NCI-H524 treated with DMSO at 0.1 percent for 48 hours (cell line): Measurements from ENCODE around the gene UBE2A.

Experiments
- DNase-seq: peaks from one replicate; lab custom pipeline; 2025; lab: John Stamatoyannopoulos, UW

The UBE2A gene

GRCh38 chrX:119574394-119575266, at the start of gene UBE2A:
TSS of gene UBE2A (plus strand) at chrX:119574563. CDS start at chrX:119574712, 149 bp downstream.
- DNase-seq: peak; percentile 56

DNA sequence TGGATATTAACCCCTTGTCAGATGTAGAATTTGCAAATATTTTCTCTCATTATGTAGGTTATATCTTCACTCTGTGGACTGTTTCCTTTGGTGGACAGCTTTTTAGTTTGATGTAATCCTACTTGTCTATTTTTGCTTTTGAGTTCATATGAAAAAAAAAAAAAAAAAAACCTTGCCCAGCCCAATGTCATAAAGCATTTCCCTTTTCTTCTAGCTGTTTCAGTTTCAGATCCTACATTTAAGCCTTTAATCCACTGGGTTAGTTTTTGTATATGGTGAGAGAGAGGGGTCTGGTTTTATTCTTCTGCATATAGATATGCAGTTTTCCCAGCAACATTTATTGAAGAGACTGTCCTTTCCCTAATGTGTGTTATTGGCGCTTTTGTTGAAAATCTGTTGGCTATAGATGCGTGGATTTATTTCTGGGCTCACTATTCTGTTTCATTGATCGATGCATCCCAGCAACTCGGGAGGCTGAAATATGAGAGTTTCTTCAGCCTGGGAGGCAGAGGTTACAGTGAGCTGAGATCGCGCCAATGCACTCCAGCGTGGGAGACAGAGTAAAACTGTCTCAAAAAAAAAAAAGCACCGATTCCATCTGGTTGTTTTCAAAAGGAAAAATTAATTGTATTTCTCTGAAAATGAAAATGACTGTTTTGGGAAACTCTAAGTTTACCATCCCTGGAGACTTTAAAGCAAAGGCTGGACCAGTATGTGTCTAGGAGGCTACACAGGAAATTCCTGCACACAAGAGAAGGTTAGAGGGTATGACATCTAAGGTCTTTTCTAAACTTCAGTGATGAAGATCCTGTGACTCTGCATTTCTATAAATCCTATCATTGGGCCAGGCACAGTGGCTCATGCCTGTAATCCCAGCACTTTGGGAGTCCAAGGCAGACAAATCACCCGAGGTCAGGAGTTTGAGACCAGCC, 44.8 kb upstream of the UBE2A start:
- no peak for DNase-seq

GRCh38 chrX:119537487-119537886, 36.9 kb upstream of the UBE2A start:
- DNase-seq: no peak

DNA sequence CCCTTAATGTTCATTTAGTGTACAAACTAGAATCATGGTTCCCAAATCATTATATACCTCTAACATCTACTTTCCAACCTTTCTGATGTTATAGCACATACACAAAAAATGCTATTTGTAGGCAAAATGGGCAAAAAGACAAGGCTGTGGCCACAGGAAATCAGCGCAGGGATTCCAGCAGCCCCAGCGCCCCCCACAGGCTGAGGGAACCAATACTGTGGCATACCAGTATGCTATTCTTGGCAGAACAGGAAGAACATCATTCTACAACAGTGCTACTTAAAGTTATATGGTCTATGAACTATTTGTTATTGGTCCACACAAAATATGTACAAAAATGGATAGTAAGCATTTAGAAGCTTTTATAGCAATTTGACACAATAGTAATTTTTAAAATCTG, 34.5 kb upstream of the UBE2A start:
- DNase-seq: no peak

DNA sequence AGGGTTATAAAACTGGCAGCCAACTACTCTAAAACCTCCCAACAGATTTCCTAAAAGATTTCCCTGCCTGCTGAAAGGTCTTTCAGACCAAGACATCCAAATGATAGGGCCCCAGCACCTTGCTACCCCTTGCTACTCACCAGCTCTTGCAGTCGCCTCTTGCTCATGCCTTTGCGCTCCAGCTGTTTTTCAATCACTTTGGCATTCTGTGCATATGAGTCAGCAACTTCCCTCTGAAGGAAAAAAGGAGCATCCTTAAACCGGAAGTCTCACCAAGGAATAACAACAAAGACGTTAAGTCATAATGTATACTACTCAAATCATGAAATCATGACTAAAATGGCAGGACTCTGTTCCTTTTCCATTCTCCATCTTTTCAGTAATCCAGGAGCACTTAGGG, 33.2 kb upstream of the UBE2A start:
- no peak for DNase-seq

DNA sequence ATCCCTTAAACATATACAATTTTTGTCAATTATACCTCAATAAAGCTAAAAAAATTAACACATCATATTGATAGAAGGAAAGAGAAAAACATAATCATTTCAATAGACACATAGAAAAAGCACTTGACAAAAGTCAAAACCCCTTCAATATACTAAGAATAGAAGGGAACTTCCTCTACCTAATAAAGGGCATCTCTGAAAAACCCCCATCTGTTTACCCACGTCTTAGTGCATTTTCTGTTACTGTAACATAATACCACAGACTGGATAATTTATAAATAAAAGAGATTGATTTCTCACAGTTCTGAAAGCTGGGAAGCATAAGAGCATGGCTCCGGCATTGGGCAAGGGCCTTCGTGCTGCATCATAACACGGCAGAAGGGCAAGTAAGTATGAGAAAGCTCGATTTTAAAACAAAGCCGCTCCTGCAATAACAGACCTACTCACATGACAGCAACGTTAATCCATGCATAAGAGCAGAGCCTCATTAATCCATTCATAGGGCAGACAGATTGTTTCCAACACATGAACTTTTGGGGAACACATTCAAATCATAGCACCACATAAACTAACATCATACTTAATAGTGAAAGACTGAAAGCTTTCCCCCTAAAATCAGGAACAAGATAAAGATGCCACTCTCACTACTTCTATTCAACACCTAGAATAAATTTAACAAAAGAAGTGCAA, 24.9 kb upstream of the UBE2A start:
- peak; percentile 36 for DNase-seq

GRCh38 chrX:119552508-119552907, 21.9 kb upstream of the UBE2A start:
- no peak for DNase-seq

GRCh38 chrX:119565107-119565663, 9.2 kb upstream of the UBE2A start, which contains the start of gene STEEP1:
TSS of gene STEEP1 (minus strand) at chrX:119565409. CDS start at chrX:119565355, 54 bp downstream.
- peak; percentile 84 for DNase-seq

- DNase-seq: no peak
Measured at GRCh38 chrX:119570351-119570835, 4.0 kb upstream of the UBE2A start.

DNA sequence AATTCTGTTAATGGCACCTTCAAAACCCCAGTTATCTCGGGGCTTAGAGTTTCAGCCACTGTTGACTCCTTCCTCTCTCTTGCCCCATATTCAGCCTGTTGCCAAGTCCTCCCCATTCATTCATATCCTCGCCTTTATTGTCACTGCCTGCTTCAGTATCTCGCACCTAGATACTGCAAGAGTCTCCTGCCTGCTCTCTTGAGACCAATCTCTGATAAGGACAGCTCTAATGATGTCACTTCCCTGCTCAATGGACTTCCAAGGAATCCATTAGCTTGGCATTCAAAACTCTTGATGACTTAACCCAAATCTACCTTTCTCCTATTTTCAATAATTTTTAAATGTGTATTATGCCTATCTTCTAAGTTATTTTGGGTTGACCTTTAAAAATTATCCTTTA, 1.1 kb upstream of the UBE2A start:
- no peak for DNase-seq

GRCh38 chrX:119573840-119574393, 446 bp upstream of the UBE2A start:
- DNase-seq: no peak

DNA sequence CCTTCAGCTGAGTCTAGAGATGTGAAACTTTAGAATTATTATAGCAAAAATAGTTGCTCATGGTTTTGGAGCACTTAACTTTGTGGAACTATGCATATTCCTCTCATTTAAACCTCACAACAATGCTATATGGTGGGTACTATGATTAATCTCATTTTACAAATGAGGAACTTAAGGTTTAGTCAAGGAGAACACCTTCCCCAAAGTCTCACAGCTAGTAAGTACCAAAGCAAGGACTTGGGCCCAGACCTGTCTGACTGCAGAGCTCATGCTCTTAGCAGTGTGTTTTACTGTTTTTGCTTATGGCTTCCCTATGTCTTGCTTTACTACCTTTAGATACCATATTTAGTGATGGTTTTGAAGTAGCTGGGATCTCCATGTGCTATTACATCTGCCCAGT, 5.1 kb downstream of the UBE2A start:
- DNase-seq: no peak

GRCh38 chrX:119583431-119584059, 9.2 kb downstream of the UBE2A start:
- DNase-seq: no peak

DNA sequence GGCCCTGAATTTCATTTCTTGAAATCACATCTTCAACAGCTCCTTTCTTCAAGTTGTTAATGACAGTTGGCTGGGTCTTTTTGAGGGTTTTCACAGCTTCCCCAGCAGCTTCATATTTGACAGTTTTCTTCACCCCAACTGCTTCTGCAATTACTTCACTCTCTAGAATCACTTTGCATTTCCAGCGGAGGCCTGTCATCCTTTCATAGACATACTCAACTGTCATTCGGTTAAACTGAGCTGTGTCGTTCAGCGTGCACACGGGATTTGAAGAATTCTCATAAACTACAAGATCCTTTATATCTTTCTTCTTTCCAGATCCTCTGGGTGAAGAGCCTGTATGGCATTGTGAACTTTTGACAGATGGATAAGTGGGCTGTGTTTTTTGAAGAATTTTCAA, 15.4 kb downstream of the UBE2A start:
- DNase-seq: no peak

DNA sequence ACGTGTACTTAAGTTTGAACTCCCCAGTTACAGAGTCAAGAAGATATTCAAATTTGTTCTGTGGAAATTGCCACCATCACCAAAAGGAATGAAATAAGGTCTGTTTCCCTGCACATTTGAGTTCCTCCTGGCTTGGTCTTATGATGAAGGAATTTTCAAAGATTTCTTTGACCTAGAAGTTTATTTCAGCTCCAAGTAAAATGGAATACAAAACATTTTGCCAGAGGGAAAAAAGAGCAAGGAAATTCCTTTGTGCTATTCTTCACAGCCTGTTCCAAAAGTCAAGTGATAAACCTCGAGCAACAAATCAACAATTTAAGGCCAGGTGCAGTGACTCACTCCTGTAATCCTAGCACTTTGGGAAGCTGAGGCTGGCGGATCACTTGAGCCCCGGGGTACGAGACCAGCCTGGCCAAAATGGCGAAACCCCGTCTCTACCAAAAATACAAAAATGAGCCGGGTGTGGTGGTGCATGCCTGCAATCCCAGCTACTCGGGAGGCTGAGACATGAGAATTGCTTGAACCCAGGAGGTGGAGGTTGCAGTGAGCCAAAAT, 28.4 kb downstream of the UBE2A start:
- no peak for DNase-seq

GRCh38 chrX:119604766-119605463, 30.6 kb downstream of the UBE2A start:
- no peak for DNase-seq

DNA sequence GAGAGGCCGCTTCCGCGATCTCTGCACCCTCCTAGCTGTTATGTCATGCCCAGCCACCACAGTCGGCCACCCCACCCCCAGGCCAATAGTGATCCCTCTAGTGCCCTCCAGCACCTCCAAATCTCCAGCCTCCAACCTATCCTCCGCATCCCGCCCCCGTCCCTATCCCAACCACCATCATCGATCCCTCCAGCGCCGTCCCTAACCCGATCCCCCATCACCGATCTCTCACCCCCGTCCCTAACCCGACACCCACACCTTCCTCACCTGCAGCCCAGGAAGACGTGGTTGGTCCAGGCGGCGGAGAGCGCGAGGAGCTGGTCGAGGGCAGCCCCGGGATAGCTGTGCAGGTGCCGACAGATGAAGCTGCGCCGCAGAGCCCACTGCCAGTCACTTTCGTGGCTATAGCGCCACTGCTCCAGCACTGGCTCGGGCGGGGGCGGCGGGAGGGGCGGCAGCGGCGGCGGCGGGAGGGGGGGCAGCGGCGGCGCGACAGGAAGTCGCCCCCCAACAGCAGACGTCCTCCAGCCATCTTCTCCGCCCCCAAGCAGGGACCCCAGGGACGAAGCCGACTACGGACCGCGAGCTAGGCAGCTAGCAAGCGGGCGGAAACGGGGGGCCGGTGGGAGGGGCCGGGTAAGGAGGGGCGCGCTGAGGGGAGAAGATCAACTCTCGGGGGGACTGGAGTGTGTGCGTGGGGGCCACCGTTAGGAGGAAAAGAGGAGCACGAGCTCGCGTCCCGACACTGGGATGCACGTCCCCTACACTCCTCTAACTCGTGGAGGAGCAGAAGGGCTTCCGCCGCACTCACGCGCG, 31.3 kb downstream of the UBE2A start:
- no peak for DNase-seq

GRCh38 chrX:119606280-119607017, 32.1 kb downstream of the UBE2A start, which contains the start of gene NKRF:
TSS of gene NKRF (minus strand) at chrX:119606424.
- DNase-seq: peak; percentile 80
